Measurements from ENCODE around the gene LRCH3. TPM values are rescaled to one million over a fixed set of nuclear protein-coding genes. Genes with fewer than 3 reads are reported as not detected.

The LRCH3 gene
- total and polyA plus RNA-seq, 2 of the 13 experiments (the other 11 are each of a cell fraction or from before 2014, with no cell fraction given): 25.5 to 103 TPM

GRCh38 chr3:197882586-197882985 lies 91.5 kb downstream of the LRCH3 start:
- Histone ChIP-seq H3K36me3 (replicated peaks in 1 of 2; ENCODE audit: control insufficient read depth in 1 of 2, insufficient read depth in 2 of 2, low read length in 2 of 2) (peaks cover 4 to 25% of the 10 kb centered on the region in 2 experiments; a peak in 4 of 5 replicates), H3K4me3 (replicated peaks in 1 of 3; ENCODE audit: insufficient read depth in 1 of 3, low read depth in 2 of 3, low read length in 3 of 3) (no peak overlapping the region), H3K4me1 (ENCODE audit: insufficient read depth, low read length) (peaks cover 26% of the 10 kb centered on the region), H3K27me3 (ENCODE audit: control insufficient read depth in 1 of 2, insufficient read depth in 2 of 2, low read length in 2 of 2) (no peaks in the 10 kb centered on the region), H3K27ac (ENCODE audit: extremely low read length, insufficient read depth, low read length) (no peak overlapping the region), H2AFZ (ENCODE audit: low read length) (no peak overlapping the region), H3K79me2 (ENCODE audit: insufficient read depth, low read length) (no peaks in the 10 kb centered on the region), H3K9me3 (ENCODE audit: low read length) (no peaks in the 10 kb centered on the region), H4K20me1 (ENCODE audit: insufficient read depth, low read length) (peaks cover 23% of the 10 kb centered on the region; the same call in 1 of the 2 replicates), H3K9ac (ENCODE audit: insufficient read depth, low read depth, low read length) (no peak overlapping the region), H3K4me2 (ENCODE audit: low read depth, low read length) (no peak overlapping the region)
- no TSS peak for BruUV-seq (replicated peaks)
- ChIA-PET POLR2A (no interaction called here), CTCF (ENCODE audit: low intra/inter-chr PET ratio, low total read pairs) (no interaction called here)
- DNase-seq (ENCODE audit: low spot score) (no peak), FAIRE-seq (peak; percentile 12), ATAC-seq (no peak)
- TF ChIP-seq RERE (CRISPR knock-in tag; IDR thresholded peaks at IDR 0.05; ENCODE audit: low read depth): no peak
- TF ChIP-seq ZNF550 (CRISPR knock-in tag; IDR thresholded peaks at IDR 0.05; ENCODE audit: borderline replicate concordance): no peak
- TF ChIP-seq BCL3 (CRISPR knock-in tag; IDR thresholded peaks at IDR 0.05): no peak
- TF ChIP-seq ZNF652 (CRISPR knock-in tag; IDR thresholded peaks at IDR 0.05; ENCODE audit: borderline replicate concordance, low read depth): peak; percentile 36; the same call in 1 of the 2 replicates
- no peak for TF ChIP-seq ZBTB44 (CRISPR knock-in tag; IDR thresholded peaks at IDR 0.05)
- WGBS (ENCODE audit: low lambda C conversion rate): 93% methylated on average over 2 of the region's 2 CpGs
- in situ Hi-C loops (cut with HindIII; ENCODE audit: extremely low pct_ligation_motif_present, low pct_unique_long_range_greater_than_20kb): no loop called here
- intact Hi-C loops (cut with micrococcal nuclease; ENCODE audit: unreplicated experiment): no loop called here
